OCI-M2 (cell line): Measurements from ENCODE around the gene RSAD1.
"Not testable (repeated sequence)": the region's sequence is repeated elsewhere in the genome, so short reads cannot be mapped to it uniquely, and the experiment has no call there.

Source experiments
- DNase-seq: peaks from one replicate; lab custom pipeline; 2025; ENCODE audit not compliant: unreplicated experiment; lab: John Stamatoyannopoulos, UW

The RSAD1 gene

GRCh38 chr17:50471009-50471905 lies 7.4 kb upstream of the RSAD1 start:
- no peak for DNase-seq

GRCh38 chr17:50472286-50472685 lies 6.4 kb upstream of the RSAD1 start:
- no peak for DNase-seq

GRCh38 chr17:50472761-50473161 lies 5.9 kb upstream of the RSAD1 start:
- DNase-seq, result not testable (repeated sequence)

DNA sequence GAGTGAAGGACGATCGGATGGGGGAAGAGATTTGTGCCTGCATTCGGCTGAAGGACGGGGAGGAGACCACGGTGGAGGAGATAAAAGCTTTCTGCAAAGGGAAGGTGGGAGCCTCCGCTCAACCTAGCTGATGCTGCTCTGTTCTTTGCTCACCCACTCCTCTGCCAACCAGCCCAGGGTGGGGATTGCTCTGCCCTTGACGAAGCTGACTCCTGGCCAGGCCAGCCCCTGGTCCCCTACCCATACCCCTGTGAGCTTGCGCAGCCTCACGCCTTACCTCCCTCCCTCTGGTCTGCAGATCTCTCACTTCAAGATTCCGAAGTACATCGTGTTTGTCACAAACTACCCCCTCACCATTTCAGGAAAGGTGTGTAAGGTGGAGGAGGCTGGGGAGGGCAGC lies 4.8 kb upstream of the RSAD1 start:
- no peak for DNase-seq

DNA sequence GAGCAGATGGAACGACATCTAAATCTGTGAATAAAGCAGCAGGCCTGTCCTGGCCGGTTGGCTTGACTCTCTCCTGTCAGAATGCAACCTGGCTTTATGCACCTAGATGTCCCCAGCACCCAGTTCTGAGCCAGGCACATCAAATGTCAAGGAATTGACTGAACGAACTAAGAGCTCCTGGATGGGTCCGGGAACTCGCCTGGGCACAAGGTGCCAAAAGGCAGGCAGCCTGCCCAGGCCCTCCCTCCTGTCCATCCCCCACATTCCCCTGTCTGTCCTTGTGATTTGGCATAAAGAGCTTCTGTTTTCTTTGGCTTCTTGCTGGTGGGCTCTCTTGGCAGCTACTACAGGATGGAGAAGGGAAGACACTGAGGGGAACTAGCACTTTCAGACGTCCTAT lies 4.1 kb upstream of the RSAD1 start:
- no peak for DNase-seq

- DNase-seq, result no peak
These were observed 3.3 kb upstream of the RSAD1 start for GRCh38 chr17:50475362-50475761.

DNA sequence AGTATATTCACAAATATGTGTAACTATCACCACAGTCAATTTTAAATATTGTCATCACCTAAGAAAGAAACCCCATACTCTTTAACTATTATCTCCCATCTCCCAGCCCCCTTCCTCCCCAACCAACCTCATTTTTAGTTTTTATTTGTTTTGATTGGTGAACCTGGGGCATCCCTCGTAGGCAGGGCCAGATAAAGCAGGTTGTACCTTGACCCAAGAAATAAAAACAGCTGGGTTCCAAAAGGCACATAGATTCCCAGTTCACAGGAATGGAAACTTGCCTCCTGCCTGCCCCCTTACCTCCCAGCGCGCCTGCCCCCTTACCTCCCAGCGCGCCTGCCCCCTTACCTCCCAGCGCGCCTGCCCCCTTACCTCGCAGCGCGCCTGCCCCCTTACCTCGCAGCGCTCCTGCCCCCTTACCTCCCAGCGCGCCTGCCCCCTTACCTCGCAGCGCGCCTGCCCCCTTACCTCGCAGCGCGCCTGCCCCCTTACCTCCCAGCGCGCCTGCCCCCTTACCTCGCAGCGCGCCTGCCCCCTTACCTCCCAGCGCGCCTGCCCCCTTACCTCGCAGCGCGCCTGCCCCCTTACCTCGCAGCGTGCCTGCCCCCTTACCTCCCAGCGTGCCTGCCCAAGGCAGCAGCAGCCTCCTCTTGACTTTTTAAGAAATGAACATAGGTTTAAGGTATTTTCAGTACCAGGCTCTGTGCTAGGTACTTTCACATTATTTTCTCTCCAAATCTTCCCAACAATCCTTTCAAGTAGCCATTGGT lies 2.7 kb upstream of the RSAD1 start:
- DNase-seq, result not testable (repeated sequence)

DNA sequence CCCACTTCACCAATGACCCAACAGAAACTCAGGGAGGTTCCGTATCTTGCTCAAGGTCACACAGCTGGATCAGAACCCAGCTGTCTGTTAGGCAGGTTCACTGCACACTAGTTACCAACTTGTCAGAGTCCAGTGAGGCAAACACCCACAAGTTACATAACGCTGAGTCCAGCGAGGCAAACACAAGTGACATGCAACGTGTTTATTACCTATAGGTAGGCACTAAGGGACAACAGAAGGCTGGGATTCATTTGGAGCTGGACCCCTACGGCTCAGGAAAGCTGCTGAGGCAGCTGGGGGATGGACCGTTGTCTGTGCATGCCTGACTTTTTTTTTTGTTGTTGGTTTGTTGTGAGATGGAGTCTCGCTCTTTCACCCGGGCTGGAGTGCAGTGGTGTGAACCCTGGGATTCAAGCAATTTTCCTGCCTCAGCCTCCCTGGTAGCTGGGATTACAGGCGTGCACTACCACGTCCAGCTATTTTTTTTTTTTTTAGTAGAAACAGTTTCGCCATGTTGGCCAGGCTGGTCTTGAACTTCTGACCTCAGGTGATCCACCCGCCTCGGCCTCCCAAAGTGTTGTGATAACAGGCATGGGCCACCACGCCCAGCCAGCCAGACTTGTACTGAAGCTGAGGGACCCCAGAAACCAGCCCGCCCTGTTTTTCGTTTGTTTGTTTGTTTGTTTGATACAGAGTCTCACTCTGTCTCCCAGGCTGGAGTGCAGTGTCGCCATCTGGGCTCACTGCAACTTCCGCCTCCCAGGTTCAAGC lies 1.9 kb upstream of the RSAD1 start:
- no peak for DNase-seq

GRCh38 chr17:50477976-50478375 lies 684 bp upstream of the RSAD1 start:
- no peak for DNase-seq

- DNase-seq, result no peak
These were observed 972 bp downstream of the RSAD1 start for GRCh38 chr17:50479522-50480141.

DNA sequence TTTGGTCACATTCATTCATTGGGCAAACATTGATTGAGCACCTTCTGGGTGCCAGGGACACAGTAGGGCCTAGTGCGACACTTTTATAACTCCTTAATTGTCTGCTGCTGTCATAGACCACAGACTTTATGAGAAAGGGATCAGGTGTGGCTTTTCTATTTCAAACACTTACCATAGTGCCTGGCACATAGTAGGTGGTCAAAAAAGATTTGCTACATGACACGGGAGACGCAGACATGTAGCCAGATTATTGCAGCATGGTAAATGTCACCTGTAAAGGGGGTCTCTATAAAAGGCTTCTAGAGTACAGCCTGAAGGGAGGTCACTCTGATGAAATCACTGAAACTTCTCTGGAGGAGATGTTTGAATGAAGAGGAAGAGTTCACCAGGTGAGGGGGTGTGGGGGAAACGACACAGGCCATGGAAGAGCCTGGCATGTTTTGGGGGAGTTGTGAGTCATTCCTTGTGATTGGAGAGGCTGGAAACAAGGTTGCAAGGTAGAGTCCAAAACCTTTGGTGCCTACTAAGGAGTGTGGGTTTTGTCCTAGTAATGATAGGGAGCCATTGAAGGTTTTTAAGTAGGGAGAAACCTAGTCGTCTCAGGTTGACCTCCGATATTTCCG lies 1.6 kb downstream of the RSAD1 start:
- DNase-seq, result no peak

- DNase-seq, result no peak
These were observed 2.3 kb downstream of the RSAD1 start for GRCh38 chr17:50480854-50481490.

DNA sequence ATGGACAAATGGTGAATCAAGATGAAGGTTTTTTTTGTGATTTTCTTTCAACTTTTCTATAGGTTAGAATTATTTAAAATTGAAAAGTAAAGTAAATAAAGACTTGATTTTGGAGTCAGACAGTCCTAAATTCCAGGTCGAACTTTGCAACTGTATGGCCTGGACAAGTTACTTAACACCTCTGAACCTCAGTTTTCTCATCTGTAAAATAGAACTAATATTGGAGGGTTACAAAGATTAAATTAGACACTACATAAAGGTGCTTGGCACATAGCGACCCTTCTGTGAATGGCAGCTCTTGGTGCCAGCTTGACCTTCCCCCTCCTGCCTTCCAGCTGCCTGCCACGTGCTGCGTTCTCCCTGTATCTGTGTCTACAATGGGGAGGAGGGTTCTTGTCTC lies 3.0 kb downstream of the RSAD1 start:
- no peak for DNase-seq

GRCh38 chr17:50482110-50482509 lies 3.5 kb downstream of the RSAD1 start:
- DNase-seq, result no peak

DNA sequence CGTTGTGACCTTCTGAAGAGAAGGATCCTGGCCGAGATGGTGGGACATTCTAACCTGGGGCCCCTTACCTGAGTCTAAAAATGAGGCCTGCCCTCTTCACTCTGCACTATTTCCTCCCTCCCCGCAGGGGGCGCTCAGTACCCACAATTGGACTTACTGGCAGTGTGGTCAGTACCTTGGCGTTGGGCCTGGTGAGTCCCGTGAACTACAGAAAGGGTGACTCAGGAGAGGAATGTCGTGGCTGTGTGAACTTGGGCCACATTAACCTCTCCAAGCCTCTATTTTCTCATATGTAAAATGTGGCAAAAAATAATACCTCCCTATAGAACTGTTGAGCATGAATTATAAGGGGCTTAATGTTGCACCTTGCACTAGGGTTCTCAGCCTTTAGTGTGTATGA lies 3.9 kb downstream of the RSAD1 start:
- DNase-seq, result no peak

- DNase-seq, result no peak
These were observed 4.6 kb downstream of the RSAD1 start for GRCh38 chr17:50483266-50483665.

DNA sequence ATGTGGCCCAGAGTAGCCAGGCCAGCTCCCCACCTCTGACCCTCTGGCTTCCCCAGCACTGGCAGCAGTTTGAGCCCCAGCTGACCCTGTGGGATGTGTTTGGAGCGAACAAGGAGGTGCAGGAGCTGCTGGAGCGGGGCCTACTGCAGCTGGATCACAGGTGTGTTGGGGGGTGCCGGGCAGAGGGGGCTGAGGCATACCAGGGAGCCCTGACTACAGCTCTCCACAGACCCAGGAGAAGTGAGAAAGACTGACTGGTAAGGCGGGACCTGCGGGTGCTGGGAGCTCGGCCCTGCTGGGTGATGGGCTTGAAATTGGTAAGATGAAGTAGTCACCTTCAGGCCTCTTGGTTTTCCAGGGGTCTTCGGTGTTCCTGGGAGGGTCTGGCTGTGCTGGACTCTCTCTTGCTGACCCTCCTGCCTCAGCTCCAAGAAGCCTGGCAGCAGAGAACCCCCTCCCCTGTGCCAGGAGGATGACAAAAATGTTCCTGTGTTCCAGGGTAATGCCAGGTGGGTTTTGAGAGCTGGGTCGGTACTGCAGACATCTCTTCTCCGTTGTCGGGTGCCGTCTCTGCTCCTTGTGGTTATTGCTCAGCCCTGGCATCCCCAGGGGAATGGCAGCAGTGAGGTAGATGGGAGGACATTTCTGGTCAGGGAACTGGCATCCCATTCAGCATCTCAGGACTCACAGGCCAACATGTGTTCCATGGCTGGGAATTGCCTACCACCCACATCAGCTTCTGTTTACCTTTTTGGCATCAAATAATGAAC lies 5.9 kb downstream of the RSAD1 start:
- DNase-seq, result no peak

- DNase-seq, result no peak
These were observed 8.8 kb downstream of the RSAD1 start for GRCh38 chr17:50487213-50488096.
